HEK293 (cell line): ENCODE data around the gene TP73.

ENCODE experiments used
- CTCF ChIP-seq: fragments of 450-650 bp; formaldehyde crosslinking; IDR thresholded peaks from 2 replicates; pipeline ENCODE4 v1.5.1; 2016; ENCODE audit warnings: missing biosample characterization, missing genetic modification characterization
- TCF7L2 ChIP-seq: IDR thresholded peaks from 2 replicates; pipeline ENCODE4 v1.6.1; 2011; ENCODE audit warnings: low read depth, mild to moderate bottlenecking, inconsistent platforms, low read length, moderate library complexity, borderline replicate concordance
- ZBTB26 ChIP-seq: fragments of 450-650 bp; formaldehyde crosslinking; optimal IDR thresholded peaks from 2 replicates; pipeline ENCODE3; 2016; ENCODE audit warnings: missing biosample characterization, mild to moderate bottlenecking, missing genetic modification characterization

DNA sequence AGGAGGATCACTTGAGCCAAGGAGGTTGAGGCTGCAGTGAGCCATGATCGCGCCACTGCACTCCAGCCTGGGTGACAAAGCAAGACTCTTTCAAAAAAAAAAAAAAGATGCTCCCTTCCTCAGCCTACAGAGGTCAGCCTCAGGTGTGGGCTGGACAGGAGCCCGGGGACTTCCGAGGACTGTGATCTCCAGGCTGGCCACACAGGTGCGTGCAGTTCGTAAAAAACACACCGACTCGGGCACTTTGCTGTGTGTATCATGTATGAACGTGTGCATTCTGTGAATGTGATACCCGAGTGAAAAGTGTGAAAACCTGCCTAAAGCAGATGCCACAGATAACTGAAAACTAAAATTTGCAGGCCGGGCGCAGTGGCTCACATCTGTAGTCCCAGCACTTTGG, 91.5 kb downstream of the TP73 start:
- no peak for TF ChIP-seq CTCF (tag by site-specific recombination)
- TF ChIP-seq TCF7L2, result no peak
- TF ChIP-seq ZBTB26 (tag by site-specific recombination), result no peak
